HG03571 (cell line): ENCODE data around the gene LIN7A.

Experiments
- ATAC-seq: cut with Tn5 transposase; IDR thresholded peaks from one replicate; pipeline ENCODE4 v1.9.1; 2021; ENCODE audit not compliant: unreplicated experiment

The LIN7A gene, protein sequence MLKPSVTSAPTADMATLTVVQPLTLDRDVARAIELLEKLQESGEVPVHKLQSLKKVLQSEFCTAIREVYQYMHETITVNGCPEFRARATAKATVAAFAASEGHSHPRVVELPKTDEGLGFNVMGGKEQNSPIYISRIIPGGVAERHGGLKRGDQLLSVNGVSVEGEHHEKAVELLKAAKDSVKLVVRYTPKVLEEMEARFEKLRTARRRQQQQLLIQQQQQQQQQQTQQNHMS

DNA sequence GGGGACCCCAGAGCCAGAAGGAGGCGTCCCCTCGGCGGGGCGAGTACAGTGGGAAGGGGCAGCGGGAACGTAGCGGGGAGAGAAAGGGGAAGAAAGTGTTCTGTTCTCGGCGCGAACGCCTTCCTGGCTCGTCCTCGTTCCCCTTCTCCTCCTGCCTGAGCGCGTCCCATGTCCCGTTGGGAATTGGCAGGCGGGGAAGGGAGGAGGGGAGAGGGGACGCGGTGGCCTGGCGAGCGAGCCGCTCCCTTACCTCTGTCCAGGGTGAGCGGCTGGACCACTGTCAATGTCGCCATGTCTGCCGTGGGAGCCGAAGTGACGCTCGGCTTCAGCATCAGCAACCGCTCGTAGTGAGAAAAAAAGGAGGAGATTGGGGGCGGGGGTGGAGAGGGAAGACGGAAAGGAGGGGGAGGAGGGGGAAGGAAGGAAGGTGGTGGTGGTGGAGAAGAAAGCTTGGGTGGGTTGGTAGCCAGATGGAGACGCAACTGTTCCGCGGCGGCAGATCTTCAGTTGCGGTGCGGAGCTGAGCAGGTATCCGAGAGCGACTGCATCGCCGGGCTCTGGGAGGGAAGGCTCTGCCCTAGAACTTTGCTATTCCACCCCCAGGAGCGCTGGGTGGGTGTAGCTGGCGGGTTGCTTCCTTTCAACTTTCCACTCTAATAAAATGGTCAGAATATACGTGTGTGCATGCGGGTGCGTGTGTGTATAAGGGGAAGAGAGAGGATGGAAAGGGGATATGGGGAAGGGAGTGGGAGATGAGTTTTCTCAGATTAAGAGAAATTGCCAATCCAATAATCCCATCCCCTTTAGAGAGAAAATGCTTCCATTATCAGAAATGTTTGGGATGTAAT is at the start of gene LIN7A:
TSS of gene LIN7A (minus strand) at position 544 of the 848 bp plus-strand sequence. CDS start at position 332, 212 bp downstream.
- ATAC-seq = peak; percentile 5

DNA sequence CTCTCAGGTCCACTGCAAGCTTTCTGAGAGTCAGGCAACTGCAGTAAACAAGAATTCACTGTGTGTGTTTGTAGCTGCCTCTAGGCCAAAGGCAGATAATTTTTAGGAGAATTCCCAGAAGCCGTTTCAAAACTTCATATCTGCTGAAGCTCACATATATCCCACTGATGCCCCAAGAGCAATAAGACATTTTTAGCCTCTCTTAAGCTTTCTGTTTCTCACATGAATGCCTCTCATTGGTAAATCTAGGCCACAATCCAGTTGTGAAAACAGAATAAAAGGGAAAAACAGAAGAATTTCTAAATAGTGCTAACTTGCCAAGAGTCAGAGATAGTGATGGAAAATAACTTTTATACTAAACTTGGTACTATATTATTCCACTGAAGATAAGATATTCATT is 48.5 kb upstream of the LIN7A start:
- ATAC-seq = no peak

DNA sequence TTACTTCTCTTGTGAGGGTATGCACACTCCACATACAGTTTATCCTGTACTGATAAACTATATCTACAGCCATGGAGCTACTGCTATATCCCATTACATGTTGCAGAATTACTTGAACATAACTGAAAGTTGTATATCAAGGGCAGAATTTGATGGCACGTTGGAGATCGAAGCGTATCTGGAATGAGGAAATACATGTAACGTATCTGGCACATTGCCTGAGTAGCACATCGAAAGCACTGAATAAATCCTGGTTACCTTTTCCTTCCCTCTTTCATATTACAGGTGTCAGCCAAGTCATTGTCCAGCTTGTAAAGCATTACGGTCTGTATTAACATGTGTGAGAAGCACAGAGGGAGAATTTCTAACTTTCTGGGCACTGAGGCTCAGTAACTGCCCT is 42.1 kb upstream of the LIN7A start:
- ATAC-seq = no peak

DNA sequence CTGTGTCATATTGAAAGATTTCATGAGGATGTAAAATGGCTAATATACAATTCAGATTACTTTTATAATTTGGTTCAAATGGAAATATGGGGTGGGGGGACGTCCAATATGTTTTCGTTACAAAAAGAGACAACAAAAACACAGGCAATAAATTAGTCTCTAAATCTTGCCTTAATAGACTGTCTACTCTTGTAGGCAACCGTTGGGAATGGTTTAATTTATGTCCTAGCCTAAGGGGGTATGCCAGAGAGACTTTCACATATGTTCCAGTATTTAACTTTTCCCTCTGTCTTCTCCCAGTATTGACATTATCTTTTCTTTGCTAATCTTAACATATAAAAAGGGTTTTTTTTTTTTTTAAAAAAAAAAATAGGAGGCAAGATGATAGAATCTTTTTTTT is 41.5 kb upstream of the LIN7A start:
- ATAC-seq = no peak

DNA sequence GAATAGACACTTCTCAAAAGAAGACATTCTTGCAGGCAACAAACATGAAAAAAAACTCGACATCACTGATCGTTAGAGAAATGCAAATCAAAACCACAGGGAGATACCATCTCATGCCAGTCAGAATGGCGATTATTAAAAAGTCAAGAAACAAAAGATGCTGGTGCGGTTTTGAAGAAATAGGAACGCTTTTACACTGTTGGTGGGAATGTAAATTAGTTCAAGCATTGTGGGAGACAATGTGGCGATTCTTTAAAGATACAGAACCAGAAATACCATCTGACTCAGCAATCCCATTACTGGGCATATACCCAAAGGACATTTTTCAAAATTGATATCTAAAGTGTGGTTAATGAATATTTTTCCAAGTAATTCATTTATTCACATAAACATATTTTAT is 39.6 kb upstream of the LIN7A start:
- ATAC-seq = no peak

DNA sequence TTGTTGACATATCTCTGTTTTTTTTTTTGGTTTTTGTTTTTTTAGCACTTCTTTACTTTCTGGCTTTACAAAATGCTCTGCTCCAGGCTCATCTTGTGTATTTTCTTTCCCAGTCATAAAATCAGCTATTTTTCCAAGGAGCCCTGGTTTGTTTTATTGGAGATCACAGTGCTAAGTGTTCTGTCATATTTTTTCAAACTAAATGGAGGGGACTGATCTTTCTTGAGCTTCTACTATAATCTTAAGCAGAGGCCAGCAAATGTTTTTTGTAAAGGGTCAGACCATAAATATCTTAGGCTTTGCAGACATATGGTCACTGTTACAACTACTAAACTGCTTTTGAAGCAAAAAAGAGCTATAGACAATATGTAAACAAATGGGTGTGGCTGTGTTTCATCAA is 30.6 kb upstream of the LIN7A start:
- ATAC-seq = no peak

DNA sequence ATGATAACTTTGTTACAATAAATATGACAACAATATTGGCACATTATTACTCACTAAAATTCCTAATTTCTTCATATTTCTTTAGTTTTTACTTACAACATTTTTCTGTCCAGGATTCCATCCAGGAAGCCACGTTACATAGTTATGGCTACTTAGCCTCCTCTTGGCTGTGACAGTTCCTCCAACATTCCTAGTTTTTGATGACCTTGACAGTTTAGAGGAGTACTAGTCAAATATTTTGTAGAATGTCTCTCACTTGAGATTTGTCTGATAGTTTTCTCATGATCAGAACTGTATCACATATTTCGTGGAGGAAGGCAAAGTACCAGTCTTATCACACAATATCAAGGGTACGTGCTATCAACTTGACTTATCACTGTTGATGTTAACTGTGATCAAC is 29.8 kb upstream of the LIN7A start:
- ATAC-seq = no peak

DNA sequence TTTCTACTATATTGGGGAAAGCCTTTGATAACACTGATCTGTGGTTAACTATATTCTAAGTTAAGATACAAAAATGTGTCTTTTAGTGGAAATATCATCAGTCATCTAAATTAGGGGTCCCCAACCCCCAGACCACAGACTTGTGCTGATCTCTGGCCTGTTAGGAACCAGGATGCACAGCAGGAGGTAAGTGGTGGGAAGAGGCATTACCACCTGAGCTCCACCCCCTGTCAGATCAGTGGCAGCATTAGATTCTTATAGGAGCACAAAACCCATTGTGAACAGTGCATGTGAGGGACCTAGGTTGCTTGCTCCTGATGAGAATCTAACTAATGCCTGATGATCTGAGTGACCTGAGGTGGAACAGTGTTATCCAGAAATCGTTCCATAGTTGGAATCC is 28.3 kb upstream of the LIN7A start:
- no peak for ATAC-seq

DNA sequence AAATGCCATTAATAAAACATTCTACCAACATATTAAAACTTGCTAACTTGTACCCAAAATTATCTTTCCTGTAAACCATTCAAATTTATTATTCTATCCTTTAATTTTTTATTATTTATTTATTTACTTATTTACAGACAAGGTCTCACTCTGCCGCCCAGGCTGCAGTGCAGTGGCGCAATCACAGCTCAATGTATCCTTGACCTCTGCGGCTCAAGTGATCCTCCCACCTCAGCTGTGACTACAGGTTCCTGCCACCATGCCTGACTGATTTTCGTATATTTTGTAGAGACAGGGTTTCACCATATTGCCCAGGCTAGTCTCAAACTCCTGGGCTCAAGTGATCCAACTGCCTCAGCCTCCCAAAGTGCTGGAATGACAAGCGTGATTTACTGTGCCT is 20.4 kb upstream of the LIN7A start:
- ATAC-seq = no peak

DNA sequence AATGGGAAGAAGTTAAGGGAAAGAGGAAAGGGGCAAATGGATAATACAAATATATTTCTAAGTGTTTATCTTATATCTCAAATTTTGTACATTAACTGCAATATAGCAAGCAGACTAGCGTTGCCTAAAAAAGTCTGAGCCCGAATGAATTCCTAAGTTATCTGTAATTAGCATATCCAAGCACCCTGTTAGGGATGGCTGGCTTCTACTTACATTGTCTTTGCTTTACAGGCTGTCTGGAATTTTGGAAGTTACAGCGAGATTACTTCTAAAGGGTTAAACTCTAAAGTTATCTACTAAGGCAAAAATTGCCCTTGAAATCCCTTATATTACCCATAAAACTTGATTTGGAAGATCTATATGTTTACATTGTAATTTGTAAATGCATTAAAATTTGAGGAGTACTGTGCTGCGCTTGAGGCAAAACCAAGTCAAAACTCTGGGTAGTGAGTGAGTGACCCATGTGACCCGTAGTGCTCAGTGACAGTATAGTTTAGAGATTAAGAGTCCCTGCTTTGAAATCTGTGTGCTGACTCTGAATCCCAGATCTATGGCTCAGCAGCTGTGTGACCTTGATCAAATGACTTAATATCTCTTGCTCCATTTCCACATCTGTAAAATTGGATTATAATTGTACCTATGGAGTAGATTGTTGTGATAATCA is 17.3 kb upstream of the LIN7A start:
- no peak for ATAC-seq

DNA sequence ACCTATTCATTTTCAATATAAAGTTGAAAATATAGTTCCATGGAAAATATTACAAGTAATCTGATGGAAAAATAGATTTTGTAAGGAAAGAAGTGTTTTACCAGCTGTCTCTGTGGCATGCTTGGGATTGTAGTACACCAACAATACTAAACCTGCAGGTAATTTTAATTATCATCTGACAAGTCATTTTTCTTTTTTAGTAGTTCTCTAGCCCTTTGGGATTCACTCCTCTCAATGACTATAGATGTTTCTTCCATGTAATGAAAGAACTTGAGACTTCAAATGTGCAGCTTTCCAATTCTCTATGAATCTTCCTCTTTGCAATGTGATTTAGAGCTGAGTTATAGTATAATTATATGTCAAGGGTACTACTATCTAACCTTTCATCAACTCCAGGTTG is 14.7 kb upstream of the LIN7A start:
- no peak for ATAC-seq

DNA sequence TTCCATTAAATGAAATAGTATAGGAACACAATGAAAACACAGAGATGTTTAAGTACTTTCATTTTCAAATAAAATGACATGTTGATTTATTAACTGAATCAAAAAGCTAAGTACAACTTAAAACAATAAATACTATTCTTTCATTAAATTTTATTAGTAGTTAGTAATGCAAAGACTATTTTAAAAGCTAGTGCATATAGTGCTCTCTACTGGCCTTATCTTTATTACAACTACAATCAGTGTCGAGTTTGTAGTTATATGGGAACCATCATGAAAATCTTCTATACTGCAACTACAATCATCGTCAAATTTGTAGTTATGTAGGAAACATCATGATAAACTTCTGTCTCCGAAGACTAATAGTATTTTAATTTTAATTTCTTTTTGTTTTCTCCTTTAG is 8.9 kb upstream of the LIN7A start:
- ATAC-seq = no peak

DNA sequence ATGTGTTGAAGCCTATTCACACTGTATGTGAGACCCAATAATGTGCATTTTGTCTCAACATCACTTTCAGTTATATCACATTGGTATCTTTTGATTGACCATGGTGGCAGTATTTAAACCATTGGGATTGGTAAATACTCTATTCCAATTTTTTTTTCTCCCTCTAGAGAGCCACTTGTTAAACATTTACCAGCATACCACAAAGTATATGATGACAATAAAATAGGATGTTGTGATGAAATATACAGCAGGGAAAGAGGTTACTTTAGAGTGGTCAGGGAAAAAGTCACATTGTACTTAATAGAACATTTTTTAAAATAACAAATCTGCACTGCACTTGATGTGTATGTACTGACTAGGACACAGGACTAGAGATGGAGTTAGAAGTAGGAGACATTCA is 5.6 kb upstream of the LIN7A start:
- ATAC-seq = no peak

DNA sequence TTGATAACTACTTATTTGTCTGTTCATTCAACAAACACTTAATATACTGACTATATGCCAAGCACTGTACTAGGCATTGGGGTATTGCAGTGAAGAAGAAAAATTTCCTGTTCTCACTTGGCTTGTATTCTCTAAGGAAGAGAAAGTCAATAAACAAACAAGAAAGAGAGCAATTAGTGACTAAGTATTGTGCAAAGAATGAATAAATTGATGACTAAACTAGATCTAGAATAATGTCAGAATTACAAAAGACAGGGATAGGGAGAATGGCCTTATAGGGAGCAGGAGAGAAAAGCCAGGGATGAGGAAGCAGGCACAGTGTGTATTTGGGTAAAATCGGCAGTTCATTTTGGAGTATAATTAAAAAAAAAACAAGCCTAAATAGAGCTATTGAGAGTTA is 4.2 kb upstream of the LIN7A start:
- ATAC-seq = no peak

DNA sequence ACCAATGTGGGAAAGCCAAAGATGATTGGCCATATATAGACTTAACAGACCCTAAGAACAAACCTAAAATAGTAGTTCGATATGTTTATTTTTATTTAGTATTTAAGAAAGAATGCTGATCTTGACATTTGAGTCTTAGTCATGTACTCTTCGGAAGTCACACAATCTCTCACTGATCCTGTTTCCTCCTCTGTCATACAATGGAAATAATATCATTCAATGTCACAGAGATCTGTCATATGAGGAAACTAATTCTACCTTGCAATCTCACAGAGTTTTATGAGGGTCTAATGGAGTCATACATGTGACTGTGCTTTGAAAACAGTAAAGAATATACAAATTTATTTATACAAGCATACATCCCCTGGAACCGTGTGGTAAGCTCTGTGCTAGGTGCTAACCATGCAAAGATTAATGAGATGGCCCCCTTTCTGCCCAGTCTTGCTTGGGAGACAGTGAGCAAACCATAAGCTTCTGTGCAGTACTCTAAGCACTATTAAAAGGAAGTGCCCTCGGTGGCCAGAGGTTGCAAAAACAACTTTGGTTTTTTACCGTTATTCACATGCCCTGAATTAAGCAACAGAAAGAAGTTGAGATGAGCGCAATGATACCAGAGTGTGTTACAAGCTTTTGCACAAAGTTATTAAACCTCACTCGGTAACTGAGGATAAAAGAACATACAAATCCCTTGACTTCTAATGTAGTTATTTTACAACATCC is 1.7 kb upstream of the LIN7A start:
- no peak for ATAC-seq

DNA sequence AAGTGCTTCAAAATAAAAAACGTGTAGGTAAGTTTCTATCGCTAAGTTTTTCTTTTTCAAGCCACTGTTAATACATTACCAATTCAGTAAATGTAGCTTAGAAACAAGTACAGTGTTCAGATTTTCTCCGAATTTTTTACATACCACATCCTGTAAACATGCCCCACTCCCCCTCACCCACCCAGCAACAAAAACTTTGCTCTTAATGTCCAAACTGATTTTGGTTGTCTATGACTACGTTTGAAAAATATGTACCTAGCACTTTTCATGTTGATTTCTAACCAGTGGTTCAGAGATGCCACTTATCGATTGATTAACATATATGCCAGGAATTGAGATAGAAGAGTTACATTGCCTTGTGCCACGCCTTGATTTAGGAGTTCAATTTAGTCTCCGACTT is 663 bp upstream of the LIN7A start:
- no peak for ATAC-seq

DNA sequence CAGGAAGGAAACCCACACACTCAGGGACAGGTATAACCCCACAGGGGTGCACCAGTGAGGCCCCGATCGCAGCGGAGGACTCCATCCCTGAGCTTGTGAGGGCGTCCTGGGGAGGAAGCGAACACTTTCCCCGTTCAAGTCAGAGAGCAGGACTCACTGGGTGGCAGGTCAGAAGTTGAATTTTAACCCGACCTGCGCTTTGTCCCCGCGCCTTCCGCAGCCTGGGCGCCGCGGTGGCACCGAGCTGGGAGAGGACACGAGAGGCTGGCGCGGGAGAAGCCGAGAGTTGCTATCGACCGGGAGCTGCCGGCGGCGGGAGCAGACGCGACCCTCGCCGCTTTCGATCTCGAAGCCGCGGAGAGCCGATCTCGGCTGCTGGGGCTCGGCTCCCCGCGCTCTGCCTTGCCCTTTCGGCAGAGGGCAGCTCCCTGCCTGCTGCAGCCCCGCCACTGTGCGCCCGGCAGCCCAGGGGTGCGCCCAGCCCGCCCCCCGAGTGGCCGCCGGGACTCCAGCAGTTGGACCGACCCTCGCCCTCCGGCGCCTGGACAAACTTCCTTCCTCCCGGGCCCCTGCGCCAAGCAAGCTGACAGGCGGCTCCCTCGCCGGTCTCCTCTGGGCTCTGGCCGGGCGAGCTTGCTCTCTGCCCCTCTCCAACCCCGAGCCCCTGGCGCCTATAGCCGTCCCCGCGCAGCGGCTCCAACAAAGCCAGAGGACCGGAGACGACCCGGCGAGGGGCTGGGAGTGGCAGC is 918 bp downstream of the LIN7A start:
- ATAC-seq = peak; percentile 56

DNA sequence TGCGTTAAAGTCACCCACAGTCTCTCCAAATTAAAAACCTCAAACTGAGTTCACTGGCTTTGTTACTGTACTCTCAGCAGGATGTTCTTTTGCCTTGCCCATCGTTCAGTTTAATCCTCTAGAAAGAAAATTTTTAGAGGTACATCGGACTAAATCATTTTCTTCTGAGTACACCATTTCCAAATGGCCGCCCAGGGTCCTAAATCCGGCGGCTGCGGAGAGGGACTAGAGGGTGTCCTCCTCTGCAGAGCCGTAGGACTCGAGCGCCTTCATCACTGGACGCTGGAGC is 1.4 kb downstream of the LIN7A start:
- ATAC-seq = no peak

DNA sequence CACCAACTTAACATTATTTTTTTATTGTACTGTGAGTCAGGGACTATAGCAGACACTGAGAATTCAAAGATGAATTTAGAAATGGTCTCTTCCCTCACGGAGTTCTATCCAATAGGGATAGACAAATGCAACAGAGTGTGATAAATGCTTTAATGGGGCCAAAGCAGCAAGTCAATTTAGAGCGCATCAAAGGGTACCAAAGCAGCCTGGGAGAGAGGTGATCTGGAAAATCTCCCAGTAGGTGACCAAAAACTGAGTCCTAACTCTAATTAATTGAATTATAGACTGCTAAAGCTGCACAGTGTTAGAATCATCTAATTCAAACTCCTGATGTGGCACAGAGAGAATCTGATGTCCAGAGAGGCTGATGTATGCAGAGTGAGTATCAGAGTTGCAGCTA is 2.6 kb downstream of the LIN7A start:
- no peak for ATAC-seq

DNA sequence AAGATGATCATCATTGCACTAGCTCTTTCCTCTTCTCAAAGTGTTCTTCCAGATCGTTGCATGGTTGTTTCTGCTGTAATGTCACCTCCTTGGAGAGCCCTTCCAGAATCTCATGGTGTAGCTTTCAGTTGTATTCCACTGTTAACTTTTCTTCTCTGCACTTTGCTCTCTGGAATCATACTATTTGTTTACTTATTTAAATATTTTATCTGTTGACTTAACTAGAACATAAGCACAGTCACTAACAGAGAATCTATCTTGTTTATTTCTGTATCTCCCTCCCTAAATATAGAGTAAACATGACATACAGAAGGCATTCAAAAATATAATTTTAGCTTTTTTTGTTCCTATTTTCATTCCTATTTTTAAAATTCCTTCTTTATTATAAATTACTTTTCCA is 11.8 kb downstream of the LIN7A start:
- ATAC-seq = no peak

DNA sequence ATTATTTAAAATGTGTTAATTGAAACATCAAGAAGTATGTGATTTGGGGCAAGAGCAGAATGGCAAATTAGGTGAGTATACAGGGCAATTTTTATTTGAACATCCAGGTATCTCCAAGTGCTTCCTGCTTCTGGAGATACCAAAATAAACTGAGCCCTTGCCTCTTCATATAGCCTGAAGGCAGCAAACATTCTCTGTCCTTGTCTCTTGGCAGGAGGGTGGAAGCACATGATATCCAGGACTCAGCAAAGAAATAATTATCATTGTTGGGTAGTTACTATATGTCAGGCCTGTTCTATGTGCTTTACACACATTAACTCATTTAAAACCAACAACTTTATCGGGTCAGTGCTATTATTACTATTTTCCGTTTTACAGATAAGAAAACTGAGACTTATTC is 12.5 kb downstream of the LIN7A start:
- no peak for ATAC-seq
